HG02938 (cell line): Measurements from ENCODE around the gene INKA2.

Experiments
- ATAC-seq: cut with Tn5 transposase; IDR thresholded peaks from one replicate; pipeline ENCODE4 v1.9.1; 2021; ENCODE audit warnings: mild to moderate bottlenecking, moderate library complexity; ENCODE audit not compliant: unreplicated experiment

INKA2 gene

DNA sequence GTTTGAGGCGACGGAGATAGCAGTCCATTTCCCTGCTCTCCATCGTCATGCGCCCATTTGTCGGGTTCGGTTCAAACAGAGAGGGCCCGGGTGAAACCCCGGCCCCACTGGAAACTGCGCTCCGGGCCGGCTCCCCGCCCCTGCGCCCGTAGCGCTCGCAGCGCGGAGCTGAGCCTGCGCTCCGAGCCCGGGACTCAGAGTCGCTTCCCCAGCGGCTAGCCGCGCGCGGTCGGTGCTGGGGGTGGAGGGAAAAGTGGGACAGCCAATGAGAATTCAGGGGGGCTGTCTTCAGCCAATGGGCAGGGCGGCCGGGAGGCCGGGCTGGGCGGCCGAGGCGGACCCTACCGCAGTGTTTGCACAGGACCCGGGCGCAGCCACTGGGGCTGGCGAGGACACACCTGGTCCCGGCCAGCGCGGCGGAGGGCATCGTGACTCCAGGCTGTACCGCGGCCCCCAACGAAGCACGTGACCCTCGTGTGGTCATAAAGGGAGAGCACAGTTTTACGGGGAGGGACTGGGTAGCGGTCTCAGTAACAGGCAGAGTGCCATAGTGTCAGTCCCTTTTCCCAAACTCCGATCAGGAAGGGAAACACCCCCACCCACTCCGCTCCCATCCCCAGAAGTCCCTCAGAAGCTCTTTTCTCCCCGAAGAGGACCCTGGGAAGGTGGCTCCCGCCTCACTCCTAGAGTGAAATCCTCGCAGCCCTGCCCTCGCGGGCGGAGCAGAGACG, at the start of gene INKA2:
INKA2 (minus strand) TSS at position 202 of the 731 bp plus-strand sequence; CDS start at position 49, 153 bp downstream.
- peak; percentile 74 for ATAC-seq

DNA sequence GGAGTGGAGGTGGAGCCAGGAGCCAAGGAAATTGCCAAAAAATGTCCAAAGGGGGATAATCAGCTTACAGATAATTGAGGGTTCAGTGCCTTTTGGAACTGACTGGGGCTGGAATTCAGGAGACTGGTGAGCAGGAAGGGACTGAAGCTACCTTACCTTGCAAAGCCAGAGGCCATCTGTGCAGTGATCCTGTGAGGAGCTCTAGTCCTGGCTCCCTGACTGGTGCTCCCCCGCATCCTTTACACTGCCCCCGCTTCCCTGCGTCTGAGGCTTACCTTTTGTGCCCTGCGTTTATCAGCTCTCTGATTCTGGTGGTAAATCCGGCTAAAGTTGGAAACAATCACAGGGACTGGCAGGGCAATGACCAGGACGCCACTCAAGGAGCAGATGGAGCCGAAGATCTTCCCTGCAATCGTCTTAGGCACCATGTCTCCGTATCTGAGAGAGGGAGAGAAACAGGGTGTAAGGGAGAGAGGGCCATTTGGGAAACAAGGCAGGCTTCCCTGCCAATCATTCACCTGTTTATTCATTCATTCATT, 47.5 kb upstream of the INKA2 start:
- no peak for ATAC-seq

DNA sequence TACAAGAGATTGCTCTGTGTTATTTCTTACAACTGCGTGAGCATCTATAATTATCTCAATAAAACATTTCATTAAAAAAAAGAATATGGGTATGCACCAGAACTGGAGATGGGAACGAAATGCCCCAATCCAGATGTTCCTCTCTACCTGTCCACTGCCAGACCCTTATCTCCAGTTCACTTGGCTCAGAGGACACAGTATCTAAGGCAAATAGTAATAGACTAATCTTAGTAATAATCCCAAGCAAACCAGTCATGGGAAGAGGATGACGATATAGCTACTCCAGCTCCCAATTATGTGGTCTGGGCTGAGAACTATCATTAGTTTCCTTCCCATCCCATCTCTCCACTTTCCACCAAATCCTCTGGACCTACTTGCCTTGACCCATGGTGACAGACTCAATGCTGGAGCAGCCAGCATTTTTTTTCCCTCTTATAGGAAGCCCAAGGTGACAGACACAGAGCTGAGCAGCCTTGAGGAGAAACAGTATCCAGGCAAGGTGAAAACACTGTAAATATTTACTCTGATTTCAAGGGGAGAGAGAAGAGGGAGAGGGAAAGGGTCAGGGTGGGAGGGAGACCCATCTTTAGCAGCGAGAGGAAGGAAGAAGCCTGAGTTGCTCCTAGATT, 45.2 kb upstream of the INKA2 start:
- no peak for ATAC-seq

DNA sequence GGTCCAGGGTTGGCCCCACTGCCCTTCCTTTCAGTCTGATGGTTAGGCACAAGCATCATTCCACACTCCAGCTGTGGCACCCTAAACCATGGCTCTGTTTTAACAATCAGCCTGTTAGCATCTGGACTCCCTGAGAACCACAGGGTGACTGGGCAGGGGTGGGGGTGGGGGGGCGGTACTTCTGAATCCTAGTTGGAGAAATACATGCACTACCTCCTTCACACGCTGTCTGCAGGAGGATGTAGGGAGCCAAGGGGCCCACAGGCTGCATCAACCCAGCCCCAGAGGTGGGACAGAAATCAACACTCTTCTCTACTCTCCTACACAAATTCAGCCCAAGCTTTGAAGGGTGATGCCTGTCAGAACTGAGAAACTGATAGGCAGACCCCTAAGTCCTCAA, 40.4 kb upstream of the INKA2 start:
- no peak for ATAC-seq

DNA sequence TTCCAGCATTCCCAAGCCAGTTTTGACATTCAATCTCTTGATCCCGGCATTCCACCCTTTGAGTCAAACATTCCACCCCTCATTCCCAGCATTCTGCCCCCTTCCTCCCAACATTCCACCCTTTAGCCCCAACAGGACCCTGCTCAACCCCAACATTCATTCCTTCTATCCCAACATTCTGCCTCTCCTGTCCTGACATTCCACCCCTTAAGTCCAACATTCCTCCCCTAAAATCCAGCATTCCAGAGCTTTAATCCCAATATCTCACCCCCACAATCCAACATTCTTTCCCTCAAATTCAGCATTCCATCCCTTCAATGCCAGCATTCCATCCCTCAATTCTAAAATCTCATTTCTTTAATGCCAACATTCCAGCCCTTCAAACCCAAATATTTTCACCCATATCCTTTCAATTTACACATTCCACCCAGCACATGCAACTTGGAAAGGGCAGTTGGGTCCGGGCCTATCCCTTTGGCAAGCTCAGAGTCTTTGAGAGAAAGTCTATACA, 39.4 kb upstream of the INKA2 start:
- no peak for ATAC-seq

DNA sequence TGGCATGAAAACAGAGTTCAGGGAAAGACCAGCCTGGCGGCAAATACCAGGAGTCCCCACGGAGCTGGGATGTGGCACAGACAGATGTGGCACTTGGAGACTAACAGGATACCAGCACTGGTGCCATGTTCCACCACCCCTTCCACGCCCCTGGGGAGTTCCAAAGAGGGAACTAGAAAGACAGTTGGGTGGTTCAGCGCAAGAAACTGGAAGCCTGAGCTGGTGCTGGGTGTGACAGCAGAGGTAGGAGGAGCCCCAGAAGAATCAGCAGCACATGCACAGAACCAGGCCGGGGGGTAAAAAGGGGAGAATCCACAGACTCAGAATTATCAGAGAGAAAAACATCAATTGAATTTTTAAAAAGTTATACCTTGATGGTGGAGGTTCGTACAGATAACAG, 38.9 kb upstream of the INKA2 start:
- ATAC-seq: no peak

DNA sequence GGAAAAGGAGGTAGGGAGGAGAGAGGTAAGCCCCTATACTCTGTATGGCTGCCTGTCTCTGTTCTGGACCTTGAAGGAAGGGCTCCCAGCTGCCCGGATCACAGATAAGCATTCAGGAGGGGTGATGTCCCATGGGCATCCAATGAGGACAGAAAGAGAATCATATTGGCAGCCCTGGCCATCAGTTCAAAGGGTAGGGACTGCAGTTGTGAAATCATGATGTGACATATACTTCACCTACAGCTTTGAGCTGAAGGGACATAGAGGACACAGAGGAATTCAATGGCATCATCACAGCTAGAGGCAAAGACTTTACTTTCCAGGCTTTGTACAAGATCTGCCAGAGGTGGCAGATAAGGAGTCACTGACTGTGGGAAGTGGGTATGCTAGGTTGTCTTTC, 38.1 kb upstream of the INKA2 start:
- ATAC-seq: no peak

DNA sequence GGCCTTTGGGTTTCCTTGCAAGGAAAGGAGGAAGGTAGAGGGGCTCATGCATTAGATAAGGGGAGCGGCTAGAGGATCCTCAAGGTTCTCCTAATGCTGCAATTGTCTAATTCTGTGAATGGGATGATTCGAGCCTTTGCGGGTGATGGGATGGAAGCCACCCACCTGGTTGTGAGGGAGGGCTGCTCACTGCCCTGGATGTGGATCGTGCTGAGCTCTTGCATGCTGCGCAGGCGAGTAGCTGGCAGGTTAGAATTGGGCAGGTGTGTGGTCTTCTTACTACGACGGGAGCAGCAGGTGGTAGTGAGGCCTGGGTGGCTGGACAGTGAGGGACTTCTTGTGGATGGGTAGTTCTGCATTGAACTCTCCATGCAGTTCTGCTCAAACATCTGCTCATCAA, 37.7 kb upstream of the INKA2 start:
- no peak for ATAC-seq

DNA sequence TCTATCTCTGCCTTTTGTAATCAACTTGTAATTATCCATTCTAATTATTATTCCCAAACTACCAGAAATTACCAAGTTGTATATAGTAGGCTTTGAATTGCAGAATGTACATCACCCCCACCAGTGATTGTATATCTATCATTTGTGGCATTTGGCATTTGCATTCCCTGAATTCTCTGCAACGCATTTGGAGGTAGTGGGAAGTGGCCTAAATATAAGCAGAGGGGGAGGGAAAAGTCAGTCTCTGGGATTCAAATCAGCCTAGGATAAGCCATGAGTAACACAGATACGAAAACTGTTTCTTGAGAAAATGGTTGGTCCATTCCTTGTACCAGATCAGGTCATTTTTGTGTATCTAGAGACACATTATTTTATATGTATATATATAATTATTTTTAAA, 37.2 kb upstream of the INKA2 start:
- no peak for ATAC-seq

DNA sequence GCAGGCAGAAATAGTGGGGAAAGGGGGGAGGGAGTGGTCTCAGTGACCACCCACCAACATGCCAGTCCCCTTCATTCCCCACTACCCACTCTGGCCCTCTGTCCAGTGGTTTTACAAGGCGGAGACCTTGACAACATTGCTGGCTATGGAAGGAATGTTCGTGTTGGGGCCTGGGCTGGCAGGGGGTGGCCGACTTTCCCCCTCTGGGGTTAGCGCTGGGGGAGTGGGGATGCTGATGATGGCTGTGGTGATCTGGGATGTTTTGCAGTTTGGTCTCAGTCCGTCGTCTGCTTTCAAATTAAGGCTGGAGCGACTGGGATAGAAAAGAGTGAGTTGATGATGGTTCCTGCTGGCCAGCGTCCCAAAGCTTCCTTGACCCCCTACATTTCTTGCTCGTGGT, 36.8 kb upstream of the INKA2 start:
- ATAC-seq: no peak

DNA sequence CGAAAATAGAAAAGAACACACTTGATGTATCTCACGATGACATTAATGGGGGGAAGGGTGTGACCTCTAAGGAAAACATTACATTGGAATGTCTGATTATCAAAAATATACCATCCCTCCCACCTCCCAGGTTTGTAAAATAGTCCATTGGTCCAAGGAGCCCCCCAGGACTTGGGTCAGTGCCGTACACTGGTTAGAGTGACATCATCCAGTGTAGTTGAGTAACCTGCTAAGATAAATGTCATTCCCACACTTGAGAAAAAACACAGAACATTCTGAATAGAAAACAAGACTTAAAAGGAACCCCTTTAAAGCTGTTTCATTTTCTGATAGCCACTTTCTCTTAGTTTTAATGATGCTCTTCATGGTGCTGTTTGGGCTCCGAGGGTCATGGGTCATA, 31.7 kb upstream of the INKA2 start:
- no peak for ATAC-seq

DNA sequence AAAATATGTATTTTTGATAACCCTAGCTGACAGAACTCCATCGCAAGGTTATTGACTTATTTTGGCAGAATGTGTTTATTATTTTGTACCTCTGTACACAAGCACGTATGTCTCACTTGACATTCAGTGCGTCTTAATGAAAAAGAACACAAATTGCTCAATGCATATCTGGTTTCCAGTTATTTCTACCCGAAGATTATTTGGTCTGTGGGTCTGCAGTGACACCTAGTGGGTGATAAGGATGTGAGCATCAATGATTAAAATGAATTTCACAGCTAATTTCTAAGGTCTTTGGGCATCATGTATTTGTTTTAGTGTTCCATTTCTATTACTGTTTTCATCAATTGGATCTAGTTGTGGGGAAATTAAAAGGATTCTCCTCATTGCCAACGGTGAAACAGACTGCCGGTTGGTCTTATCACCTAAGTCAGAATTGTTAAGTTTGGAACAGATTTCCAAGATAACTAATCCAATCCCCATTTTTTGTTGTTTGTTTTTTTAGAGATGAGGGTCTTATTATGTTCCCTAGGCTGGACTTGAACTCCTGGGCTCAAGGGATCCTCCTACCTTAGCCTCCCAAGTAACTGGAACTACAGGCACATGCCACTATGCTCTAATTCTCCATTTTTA, 30.4 kb upstream of the INKA2 start:
- ATAC-seq: no peak

DNA sequence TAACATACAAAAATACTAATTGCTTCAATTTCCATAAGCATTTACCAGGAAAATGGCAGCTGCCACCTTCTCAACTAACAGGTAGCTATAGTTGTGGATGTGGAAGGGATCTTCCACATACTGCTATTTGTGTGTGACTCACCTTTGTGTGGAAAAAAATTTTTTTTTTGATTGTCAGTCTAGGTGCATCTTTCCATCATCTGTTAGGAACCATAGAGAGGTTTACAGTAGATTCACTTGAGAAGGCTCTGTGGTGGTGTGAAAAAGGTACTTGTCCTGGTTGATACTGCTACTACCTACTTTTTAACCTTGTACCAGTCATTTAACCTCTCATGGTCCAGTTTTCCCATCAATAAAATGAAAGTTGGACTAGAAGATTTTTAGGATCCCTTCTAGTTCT, 29.4 kb upstream of the INKA2 start:
- no peak for ATAC-seq

DNA sequence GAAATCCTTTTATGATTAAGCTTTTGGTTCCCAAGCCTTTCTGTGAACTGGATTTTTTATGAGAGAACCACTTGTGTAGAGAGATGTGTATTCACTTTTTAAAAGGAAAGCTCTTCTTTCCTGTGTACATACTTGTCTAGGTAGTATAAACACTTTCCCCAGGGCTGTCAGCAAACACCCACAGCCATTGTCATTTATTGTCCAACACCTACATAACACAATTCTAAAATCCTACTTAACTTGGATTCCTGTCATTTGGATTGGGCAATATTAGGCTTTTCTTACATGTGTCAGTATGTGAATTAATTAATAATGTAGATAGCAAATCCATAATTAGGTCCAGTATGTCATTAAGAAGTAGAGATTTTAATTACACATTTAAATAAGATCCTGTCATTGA, 28.8 kb upstream of the INKA2 start:
- ATAC-seq: no peak

DNA sequence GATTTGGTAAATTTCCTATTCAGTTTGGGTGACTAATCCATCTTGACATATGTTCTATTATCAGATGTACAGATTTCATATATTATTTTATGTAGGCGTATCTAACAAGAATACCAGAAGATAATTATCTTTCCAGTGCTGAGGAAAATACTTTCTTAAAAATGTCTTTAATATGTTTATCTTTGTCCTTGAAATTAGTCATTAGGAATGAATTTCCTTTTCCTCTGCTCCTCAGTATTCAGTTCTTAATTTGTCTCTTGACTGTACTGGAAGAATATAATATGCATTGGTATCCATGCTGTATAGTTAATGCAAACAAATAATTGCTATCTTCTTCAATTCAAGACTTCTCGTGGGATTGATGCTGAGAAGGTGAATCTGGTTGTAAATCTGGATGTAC, 23.1 kb upstream of the INKA2 start:
- no peak for ATAC-seq

DNA sequence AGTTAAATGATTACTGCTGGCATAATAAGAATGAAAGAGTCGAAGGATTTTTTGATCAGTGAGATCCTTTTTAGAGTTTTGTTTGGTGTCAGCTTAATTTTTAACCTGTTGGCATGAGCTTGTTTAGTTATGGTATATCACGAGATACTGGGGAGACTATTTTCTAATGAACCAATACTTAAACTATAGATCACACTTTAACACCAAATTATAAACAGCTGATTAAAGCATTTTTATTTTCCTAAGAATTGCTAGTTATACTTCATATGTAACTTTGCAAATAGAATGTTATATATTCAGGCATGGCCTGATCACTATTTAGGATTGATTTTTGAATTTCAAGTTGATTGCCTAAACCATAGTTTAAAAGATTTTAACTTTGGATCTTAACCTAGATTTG, 22.5 kb upstream of the INKA2 start:
- ATAC-seq: no peak

DNA sequence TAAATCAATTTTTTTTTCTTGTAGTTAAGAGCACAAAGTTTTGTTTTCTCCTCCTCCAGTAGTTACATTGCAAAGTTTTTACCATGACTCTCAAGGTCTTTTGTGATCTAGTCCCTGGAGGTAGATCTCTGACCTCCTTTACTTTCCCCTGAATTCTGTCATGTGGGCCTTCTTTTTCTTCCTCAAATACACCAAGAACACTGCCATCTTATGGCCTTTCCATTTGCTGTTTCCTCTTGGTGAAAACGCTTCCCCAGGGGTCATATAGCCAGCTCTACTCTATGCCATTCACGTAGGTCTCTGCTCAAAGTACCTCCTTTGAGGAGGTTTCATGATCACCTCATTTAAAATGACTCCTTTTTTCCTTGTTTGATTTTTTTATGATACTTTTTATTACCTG, 19.2 kb upstream of the INKA2 start:
- ATAC-seq: no peak

DNA sequence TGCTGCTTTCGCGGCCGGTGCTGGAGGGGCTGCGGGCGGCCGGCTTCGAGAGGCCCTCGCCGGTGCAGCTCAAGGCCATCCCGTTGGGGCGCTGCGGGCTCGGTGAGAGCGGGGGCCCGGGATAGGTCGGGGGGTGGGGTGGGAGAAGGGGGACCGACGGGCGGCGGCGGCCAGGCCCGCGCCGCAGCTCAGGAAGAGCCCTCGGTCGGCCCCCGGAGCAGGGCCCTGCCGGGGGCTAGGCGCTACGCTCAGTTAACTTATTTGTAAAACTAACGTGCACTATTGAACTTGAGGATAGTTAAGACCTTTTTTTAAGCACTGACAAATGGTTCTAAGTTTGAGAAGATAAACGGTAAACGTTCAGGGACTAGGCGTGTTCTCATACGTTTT, 16.9 kb upstream of the INKA2 start:
- peak; percentile 5 for ATAC-seq

DNA sequence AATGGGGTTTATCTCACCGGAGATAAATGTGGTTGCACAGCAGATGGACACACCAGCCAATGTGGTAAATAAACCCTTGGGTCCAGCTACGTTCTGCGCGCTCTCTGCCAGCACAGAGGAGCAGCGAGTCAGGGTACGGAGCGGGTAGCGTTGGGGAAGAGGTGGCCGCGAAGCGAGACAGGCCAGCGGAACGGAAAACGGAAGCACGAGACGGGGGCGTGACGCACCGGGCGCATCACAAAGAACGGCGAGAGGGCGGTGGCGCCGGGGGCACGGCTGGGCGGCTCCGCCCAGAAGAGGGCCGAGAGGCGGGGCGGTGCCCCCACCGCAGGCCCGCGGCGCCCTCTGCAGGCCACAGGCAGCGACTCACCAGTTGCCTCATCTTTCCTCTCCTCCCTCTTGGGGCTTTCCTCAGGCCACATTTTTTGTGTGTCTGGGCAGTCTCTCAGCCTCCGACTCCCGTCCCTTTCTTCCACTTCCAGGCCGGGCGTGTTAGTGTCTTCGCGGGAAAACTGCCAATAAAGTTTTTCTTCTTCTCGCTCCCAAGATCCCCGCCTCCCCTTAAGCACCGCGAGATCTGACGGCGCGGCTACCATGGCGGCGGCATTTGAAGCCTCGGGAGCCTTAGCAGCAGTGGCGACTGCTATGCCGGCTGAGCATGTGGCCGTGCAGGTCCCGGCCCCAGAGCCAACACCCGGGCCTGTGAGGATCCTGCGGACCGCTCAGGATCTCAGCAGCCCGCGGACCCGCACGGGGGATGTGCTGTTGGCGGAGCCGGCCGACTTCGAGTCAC, 16.3 kb upstream of the INKA2 start, which contains the start of gene DDX20:
DDX20 (plus strand) TSS at position 571 of the 793 bp plus-strand sequence; CDS start at position 595, 24 bp downstream.
- ATAC-seq: peak; percentile 88

DNA sequence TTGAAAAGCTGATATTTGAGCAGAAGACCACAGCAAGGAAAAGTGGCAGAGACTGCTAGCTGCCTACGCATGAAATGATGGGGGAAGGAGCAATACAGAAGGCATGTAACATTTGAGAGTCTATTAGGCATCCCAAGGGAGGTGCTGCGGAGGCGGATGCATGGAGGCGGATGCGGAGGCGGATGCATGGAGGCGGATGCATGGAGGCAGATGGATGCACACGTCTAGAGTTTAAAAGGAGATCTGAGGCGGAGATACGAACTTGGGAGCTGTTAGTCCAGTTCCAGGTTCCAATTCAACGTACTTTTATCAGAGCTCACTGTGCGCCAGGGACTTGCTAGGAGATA, 15.8 kb upstream of the INKA2 start:
- peak; percentile 2 for ATAC-seq
